HEK293T (cell line): ENCODE measurements around the gene DNAJC3.
"Not testable (repeated sequence)": the region's sequence is repeated elsewhere in the genome, so short reads cannot be mapped to it uniquely, and the experiment has no call there.

Experiments
- CTCF ChIA-PET: fragments of 350-600 bp; formaldehyde crosslinking; extraction: SDS; loops from one replicate; lab custom pipeline; 2021; ENCODE audit warnings: antibody characterized with exemption, inconsistent platforms; lab: Yijun Ruan, JAX
- POLR2A ChIA-PET: fragments of 350-600 bp; formaldehyde crosslinking; extraction: SDS; loops from one replicate; lab custom pipeline; 2020; ENCODE audit warnings: antibody characterized with exemption, inconsistent platforms; lab: Yijun Ruan, JAX
- DNase-seq: peaks from one replicate; pipeline ENCODE4 v3.0.0; 2012; ENCODE audit warnings: mixed read lengths; ENCODE audit errors: extremely low spot score
- ARNT ChIP-seq: fragments of 450-650 bp; IDR thresholded peaks from 2 replicates; pipeline ENCODE4 v1.6.1; 2017; ENCODE audit warnings: mild to moderate bottlenecking
- BHLHE40 ChIP-seq: fragments of 450-650 bp; IDR thresholded peaks from 2 replicates; pipeline ENCODE4 v1.6.1; 2016; ENCODE audit warnings: mild to moderate bottlenecking, moderate library complexity, borderline replicate concordance
- CTBP1 ChIP-seq: fragments of 450-650 bp; IDR thresholded peaks from 2 replicates; pipeline ENCODE4 v1.6.1; 2016; ENCODE audit warnings: borderline replicate concordance
- ELF4 ChIP-seq: fragments of 450-650 bp; IDR thresholded peaks from 2 replicates; pipeline ENCODE4 v1.6.1; 2017; ENCODE audit warnings: antibody characterized with exemption
- FOXA1 ChIP-seq: fragments of 450-650 bp; IDR thresholded peaks from 2 replicates; pipeline ENCODE4 v1.6.1; 2016; ENCODE audit warnings: mild to moderate bottlenecking
- FOXK2 ChIP-seq: fragments of 450-650 bp; IDR thresholded peaks from 2 replicates; pipeline ENCODE4 v1.6.1; 2016; ENCODE audit warnings: mild to moderate bottlenecking
- FOXM1 ChIP-seq: fragments of 450-650 bp; IDR thresholded peaks from 2 replicates; pipeline ENCODE4 v1.6.1; 2017; ENCODE audit warnings: mild to moderate bottlenecking, borderline replicate concordance
- HDGF ChIP-seq: fragments of 450-650 bp; IDR thresholded peaks from 2 replicates; pipeline ENCODE4 v1.6.1; 2017; ENCODE audit warnings: antibody characterized with exemption, borderline replicate concordance
- L3MBTL2 ChIP-seq: fragments of 450-650 bp; conservative IDR thresholded peaks from 2 replicates; pipeline ENCODE4 v1.6.1; 2016; ENCODE audit warnings: mild to moderate bottlenecking
- LEF1 ChIP-seq: fragments of 450-650 bp; IDR thresholded peaks from 2 replicates; pipeline ENCODE4 v1.6.1; 2017; ENCODE audit warnings: mild to moderate bottlenecking, borderline replicate concordance
- NFRKB ChIP-seq: fragments of 450-650 bp; IDR thresholded peaks from 2 replicates; pipeline ENCODE4 v1.6.1; 2016; ENCODE audit warnings: mild to moderate bottlenecking, moderate library complexity
- SP1 ChIP-seq: fragments of 450-650 bp; IDR thresholded peaks from 2 replicates; pipeline ENCODE4 v1.6.1; 2017
- SUZ12 ChIP-seq: fragments of 450-650 bp; IDR thresholded peaks from 2 replicates; pipeline ENCODE4 v1.6.1; 2016; ENCODE audit warnings: mild to moderate bottlenecking
- TARDBP ChIP-seq: fragments of 450-650 bp; IDR thresholded peaks from 2 replicates; pipeline ENCODE4 v1.6.1; 2016
- ZNF384 ChIP-seq: fragments of 450-650 bp; IDR thresholded peaks from 2 replicates; pipeline ENCODE4 v1.6.1; 2016
- TF ChIP-seq, protein P1 (sequence below): fragments of 450-650 bp; IDR thresholded peaks from 2 replicates; pipeline ENCODE4 v1.6.1; 2016

DNAJC3 gene

DNA sequence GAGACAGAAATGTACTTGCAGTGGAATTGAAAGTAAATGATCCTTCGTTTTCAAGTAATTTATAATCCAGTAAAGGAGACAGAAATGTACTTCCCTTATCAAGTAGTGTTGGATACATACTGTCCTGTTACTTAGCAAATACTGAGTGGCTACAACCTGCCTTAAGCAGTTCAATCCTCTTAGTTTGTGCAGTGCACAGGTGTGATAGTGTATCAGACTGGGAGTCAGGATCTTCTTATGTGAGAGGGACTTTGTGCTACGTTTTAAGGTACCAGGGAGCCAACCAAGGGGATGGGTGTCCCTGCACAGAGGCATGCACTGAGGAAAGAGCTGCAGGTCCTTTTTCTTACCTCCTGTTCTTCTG lies 111.1 kb downstream of the DNAJC3 start:
- TF ChIP-seq FOXA1: no peak
- no peak for DNase-seq
- CTCF ChIA-PET: no interaction called here
- POLR2A ChIA-PET: no interaction called here

DNA sequence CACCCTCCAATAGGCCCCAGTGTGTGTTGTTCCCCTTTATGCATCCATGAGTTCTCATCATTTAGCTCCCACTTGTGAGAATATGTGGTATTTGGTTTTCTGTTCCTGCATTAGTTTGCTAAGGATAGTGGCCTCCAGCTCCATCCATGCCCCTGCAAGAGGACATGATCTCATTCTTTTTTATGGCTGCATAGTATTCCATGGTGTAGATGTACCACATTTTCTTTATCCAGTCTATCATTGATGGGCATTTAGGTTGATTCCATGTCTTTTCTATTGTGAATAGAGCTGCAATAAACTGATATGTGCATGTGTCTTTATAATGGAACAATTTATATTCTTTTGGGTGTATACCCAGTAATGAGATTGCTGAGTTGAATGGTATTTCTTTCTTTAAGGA lies 112.4 kb downstream of the DNAJC3 start:
- CTCF ChIA-PET, POLR2A ChIA-PET, DNase-seq: not testable (repeated sequence)

DNA sequence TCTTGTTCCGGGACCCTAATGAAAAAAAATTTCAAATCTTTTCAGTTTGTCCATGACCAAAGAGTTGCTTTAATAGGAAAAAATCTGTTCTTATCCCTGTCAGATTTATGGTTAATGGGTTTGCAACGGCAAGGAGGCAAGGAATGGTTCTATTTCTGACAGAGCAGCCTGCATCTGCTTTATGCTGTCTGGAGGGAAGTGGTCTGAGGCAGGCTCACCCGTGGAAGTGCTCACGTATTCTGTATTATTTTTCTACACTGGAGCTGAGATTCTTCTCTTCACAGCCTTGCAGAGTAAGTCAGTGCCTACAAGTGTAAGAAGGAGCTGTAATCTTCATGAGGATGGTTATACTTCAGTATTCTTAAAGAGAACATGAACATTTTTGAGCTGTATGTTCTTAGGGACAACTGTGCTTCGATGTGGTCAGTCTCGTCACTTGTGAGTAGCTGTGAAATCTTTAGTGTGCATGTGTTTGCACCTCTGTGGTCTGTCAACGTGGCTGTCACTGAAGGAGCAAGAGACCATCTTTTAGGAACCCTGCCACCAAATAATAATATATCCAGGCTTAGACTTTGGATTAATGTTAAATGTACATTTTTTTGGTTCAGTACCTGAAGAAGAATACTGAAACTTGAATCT lies 114.3 kb downstream of the DNAJC3 start:
- DNase-seq: no peak

DNA sequence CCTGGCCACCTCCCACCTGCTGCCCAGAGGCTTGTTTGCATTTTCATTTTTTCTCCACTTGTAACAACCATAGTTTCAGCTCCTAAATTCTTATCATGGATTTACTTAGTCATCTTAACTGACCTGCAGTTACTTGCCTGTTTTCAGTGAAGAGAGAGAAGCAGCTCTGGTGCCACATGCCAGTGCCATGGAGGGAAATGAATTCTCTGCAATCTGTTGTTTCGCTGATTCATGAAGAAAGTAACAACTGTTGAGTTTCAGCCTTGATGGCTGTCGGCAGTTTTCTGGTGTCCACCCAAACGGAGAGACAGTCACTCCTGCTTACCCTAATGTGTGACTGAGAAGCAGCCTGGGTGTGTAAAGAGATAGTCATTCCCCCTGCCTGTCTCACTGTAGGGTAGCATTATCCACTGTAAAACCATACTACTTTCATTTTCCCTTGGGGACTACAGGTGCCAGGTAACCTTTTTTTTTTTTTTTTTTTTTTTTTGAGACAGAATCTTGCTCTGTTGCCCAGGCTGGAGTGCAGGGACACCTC lies 116.1 kb downstream of the DNAJC3 start:
- POLR2A ChIA-PET: no interaction called here
- no peak for TF ChIP-seq FOXM1
- no peak for TF ChIP-seq FOXK2
- TF ChIP-seq ELF4: no peak
- TF ChIP-seq ARNT: no peak
- no peak for TF ChIP-seq TARDBP
- no peak for TF ChIP-seq LEF1
- TF ChIP-seq, protein P1, sequence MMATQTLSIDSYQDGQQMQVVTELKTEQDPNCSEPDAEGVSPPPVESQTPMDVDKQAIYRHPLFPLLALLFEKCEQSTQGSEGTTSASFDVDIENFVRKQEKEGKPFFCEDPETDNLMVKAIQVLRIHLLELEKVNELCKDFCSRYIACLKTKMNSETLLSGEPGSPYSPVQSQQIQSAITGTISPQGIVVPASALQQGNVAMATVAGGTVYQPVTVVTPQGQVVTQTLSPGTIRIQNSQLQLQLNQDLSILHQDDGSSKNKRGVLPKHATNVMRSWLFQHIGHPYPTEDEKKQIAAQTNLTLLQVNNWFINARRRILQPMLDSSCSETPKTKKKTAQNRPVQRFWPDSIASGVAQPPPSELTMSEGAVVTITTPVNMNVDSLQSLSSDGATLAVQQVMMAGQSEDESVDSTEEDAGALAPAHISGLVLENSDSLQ: no peak
- TF ChIP-seq NFRKB: no peak
- TF ChIP-seq ZNF384: no peak
- TF ChIP-seq SP1: no peak
- TF ChIP-seq BHLHE40: no peak
- DNase-seq: no peak
- CTCF ChIA-PET: no interaction called here

More for the DNA sequence above, 114.3 kb downstream of the DNAJC3 start:
- CTCF ChIA-PET: interaction anchor here (0.6 kb wide), 1 partner anchor 14 kb away, joined by 3 read pairs; no protein-coding TSS in a partner anchor
- POLR2A ChIA-PET: no interaction called here
- TF ChIP-seq ELF4: no peak
- no peak for TF ChIP-seq ZNF384
- no peak for TF ChIP-seq FOXM1
- TF ChIP-seq LEF1: no peak
- no peak for TF ChIP-seq CTBP1
- TF ChIP-seq SUZ12: no peak
- TF ChIP-seq SP1: no peak
- no peak for TF ChIP-seq BHLHE40
- TF ChIP-seq, protein P1: no peak

DNA sequence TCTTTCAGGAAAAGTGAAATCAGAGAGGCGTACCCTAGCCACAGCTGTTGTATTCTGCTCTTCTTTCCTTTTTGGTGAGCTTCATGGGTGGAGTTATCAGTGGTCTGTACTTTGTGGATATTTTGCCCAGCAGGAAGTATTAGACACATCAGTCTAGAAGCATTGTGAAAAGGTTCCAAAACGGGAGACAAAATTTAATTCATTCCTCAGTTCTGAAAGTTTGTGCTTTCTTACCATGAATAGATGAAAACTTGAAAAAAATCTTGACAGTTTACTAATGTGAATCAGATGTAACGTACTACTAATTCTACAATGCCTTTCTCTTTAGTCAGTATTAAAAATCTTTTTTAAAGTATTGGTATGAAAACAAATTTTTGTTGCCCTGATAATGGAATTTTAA lies 116.8 kb downstream of the DNAJC3 start:
- POLR2A ChIA-PET: no interaction called here
- CTCF ChIA-PET: no interaction called here
- no peak for DNase-seq
- no peak for TF ChIP-seq FOXK2
- TF ChIP-seq FOXA1: no peak
- TF ChIP-seq SUZ12: no peak
- TF ChIP-seq ZNF384: no peak
- TF ChIP-seq TARDBP: no peak
- no peak for TF ChIP-seq L3MBTL2
- TF ChIP-seq ELF4: no peak
- TF ChIP-seq ARNT: no peak
- TF ChIP-seq SP1: no peak
- TF ChIP-seq, protein P1: no peak
- no peak for TF ChIP-seq BHLHE40
- TF ChIP-seq CTBP1: no peak
- no peak for TF ChIP-seq LEF1
- no peak for TF ChIP-seq HDGF
- TF ChIP-seq FOXM1: no peak
- no peak for TF ChIP-seq NFRKB

DNA sequence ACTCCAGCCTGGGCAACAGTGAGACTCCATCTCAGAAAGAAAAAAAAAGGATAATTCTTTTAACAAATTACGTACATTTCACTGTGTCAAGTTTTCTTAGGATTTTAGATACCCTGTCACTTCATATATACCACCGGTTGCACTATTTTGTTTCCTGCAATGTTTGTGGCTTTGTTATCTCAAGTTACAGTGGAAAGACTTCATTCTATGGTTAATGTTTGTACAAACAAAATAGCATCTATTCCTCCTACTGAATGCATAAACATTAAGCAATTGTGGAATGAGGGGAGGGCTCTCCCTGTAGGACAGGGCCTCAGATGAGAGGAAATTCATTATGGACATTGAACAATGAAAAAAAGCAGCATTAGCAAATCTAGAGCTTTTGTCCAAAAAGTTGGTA lies 120.1 kb downstream of the DNAJC3 start:
- no peak for DNase-seq
- TF ChIP-seq ELF4: no peak
- TF ChIP-seq FOXK2: no peak
- no peak for TF ChIP-seq L3MBTL2
- TF ChIP-seq SP1: no peak
- TF ChIP-seq ZNF384: no peak
- no peak for TF ChIP-seq ARNT
- no peak for TF ChIP-seq FOXA1
- no peak for TF ChIP-seq SUZ12
- no peak for TF ChIP-seq FOXM1
- no peak for TF ChIP-seq BHLHE40
- no peak for TF ChIP-seq TARDBP
- no peak for TF ChIP-seq CTBP1
- no peak for TF ChIP-seq LEF1
- no peak for TF ChIP-seq NFRKB
- TF ChIP-seq, protein P1: no peak
- TF ChIP-seq HDGF: no peak
- ChIA-PET CTCF (no interaction called here), POLR2A (no interaction called here)
